ENCODE results near the gene OSBPL10. TPM values are rescaled to one million over a fixed set of nuclear protein-coding genes. Genes with fewer than 3 reads are reported as not detected.

OSBPL10 gene
- total RNA-seq, 2 donors from 2014 or later = 82.8 to 127 TPM

- no peaks in the 10 kb centered on the region for H3K36me3 ChIP-seq
- no peaks in the 10 kb centered on the region for H3K4me1 ChIP-seq (replicated peaks)
- intact Hi-C loops (cut with DNase I) = no loop called here
- no peak overlapping the region for H3K4me3 ChIP-seq
- TF ChIP-seq, protein P1, sequence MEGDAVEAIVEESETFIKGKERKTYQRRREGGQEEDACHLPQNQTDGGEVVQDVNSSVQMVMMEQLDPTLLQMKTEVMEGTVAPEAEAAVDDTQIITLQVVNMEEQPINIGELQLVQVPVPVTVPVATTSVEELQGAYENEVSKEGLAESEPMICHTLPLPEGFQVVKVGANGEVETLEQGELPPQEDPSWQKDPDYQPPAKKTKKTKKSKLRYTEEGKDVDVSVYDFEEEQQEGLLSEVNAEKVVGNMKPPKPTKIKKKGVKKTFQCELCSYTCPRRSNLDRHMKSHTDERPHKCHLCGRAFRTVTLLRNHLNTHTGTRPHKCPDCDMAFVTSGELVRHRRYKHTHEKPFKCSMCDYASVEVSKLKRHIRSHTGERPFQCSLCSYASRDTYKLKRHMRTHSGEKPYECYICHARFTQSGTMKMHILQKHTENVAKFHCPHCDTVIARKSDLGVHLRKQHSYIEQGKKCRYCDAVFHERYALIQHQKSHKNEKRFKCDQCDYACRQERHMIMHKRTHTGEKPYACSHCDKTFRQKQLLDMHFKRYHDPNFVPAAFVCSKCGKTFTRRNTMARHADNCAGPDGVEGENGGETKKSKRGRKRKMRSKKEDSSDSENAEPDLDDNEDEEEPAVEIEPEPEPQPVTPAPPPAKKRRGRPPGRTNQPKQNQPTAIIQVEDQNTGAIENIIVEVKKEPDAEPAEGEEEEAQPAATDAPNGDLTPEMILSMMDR (IDR thresholded peaks at IDR 0.05) = no peak
- no peaks in the 10 kb centered on the region for H3K27me3 ChIP-seq (replicated peaks; ENCODE audit: insufficient read depth)
- no peaks in the 10 kb centered on the region for H3K9me3 ChIP-seq
- H3K27ac ChIP-seq = no peak overlapping the region
- DNase-seq (ENCODE audit: low spot score) = no peak
- 87% methylated on average over 4 of the region's 4 CpGs for WGBS
Measured at GRCh38 chr3:31880482-31881078, 100.5 kb downstream of the OSBPL10 start.

DNA sequence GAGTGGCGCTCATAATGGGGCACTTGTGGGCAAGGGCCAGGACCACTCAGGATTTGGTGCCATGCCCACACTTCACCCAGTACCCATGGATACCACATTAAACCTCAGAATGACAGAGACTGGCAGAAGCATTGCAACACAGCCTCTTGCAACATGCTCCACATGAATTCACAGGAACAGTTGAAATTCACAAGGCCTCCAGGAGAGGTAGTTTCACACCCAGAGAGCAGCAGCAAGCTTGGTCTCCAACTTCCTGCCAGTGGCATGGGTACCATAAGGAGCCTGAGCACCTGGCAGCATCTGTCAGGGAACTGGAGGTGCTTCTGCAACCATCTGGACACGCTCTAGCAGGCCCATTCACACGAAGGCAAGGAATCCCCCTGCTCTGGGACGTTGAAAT lies 101.0 kb downstream of the OSBPL10 start:
- TF ChIP-seq POLR2AphosphoS5 (IDR thresholded peaks at IDR 0.05) (no peak), POLR2A (IDR thresholded peaks at IDR 0.05) (no peak)
- TF ChIP-seq, protein P1 (IDR thresholded peaks at IDR 0.05) = no peak
- Histone ChIP-seq H3K4me1 (replicated peaks) (no peaks in the 10 kb centered on the region), H3K36me3 (no peaks in the 10 kb centered on the region), H3K27ac (no peak overlapping the region), H3K27me3 (replicated peaks; ENCODE audit: insufficient read depth) (no peaks in the 10 kb centered on the region), H3K9me3 (no peaks in the 10 kb centered on the region), H3K4me3 (no peak overlapping the region)
- WGBS = 93% methylated on average over 4 of the region's 4 CpGs
- DNase-seq (ENCODE audit: low spot score) = no peak
- intact Hi-C loops (cut with DNase I) = no loop called here

- Histone ChIP-seq H3K9me3 (no peaks in the 10 kb centered on the region), H3K4me1 (replicated peaks) (no peaks in the 10 kb centered on the region), H3K27ac (no peak overlapping the region), H3K36me3 (no peaks in the 10 kb centered on the region), H3K27me3 (replicated peaks; ENCODE audit: insufficient read depth) (no peaks in the 10 kb centered on the region), H3K4me3 (no peak overlapping the region)
- DNase-seq (ENCODE audit: low spot score) = no peak
- TF ChIP-seq POLR2A (IDR thresholded peaks at IDR 0.05) (no peak), POLR2AphosphoS5 (IDR thresholded peaks at IDR 0.05) (no peak)
- TF ChIP-seq, protein P1 (IDR thresholded peaks at IDR 0.05) = no peak
- intact Hi-C loops (cut with DNase I) = no loop called here
- 94% methylated on average over 6 of the region's 6 CpGs for WGBS
Measured at GRCh38 chr3:31879365-31879764, 101.7 kb downstream of the OSBPL10 start.

GRCh38 chr3:31878231-31878838 lies 102.7 kb downstream of the OSBPL10 start:
- Histone ChIP-seq H3K27me3 (replicated peaks; ENCODE audit: insufficient read depth) (no peaks in the 10 kb centered on the region), H3K9me3 (no peaks in the 10 kb centered on the region), H3K4me3 (no peak overlapping the region), H3K36me3 (no peaks in the 10 kb centered on the region), H3K4me1 (replicated peaks) (no peaks in the 10 kb centered on the region), H3K27ac (no peak overlapping the region)
- no peak for DNase-seq (ENCODE audit: low spot score)
- 31% methylated on average over 7 of the region's 7 CpGs for WGBS
- intact Hi-C loops (cut with DNase I) = no loop called here
- TF ChIP-seq POLR2A (IDR thresholded peaks at IDR 0.05) (no peak), POLR2AphosphoS5 (IDR thresholded peaks at IDR 0.05) (no peak)
- TF ChIP-seq, protein P1 (IDR thresholded peaks at IDR 0.05) = no peak

GRCh38 chr3:31876331-31876730 lies 104.7 kb downstream of the OSBPL10 start:
- H3K36me3 ChIP-seq = no peaks in the 10 kb centered on the region
- H3K4me1 ChIP-seq (replicated peaks) = no peaks in the 10 kb centered on the region
- intact Hi-C loops (cut with DNase I) = no loop called here
- WGBS = 63% methylated on average over 7 of the region's 7 CpGs
- no peak overlapping the region for H3K27ac ChIP-seq
- H3K4me3 ChIP-seq = no peak overlapping the region
- TF ChIP-seq POLR2AphosphoS5 (IDR thresholded peaks at IDR 0.05) = no peak
- no peak for TF ChIP-seq POLR2A (IDR thresholded peaks at IDR 0.05)
- TF ChIP-seq, protein P1 (IDR thresholded peaks at IDR 0.05) = no peak
- no peaks in the 10 kb centered on the region for H3K27me3 ChIP-seq (replicated peaks; ENCODE audit: insufficient read depth)
- H3K9me3 ChIP-seq = no peaks in the 10 kb centered on the region
- no peak for DNase-seq (ENCODE audit: low spot score)

All from prostate gland (tissue), 2 donors.